Panc1 (cell line): Measurements from ENCODE around the gene DIDO1. TPM values are rescaled to one million over a fixed set of nuclear protein-coding genes. Genes with fewer than 3 reads are reported as not detected.

Experiments
- ATAC-seq: fragments of 200-7000 bp; cut with Tn5 transposase; 2 replicates; pipeline ENCODE4 v1.9.1; 2020; ENCODE audit warnings: mild to moderate bottlenecking, moderate library complexity
- BruUV-seq: library from RNA; stranded (reverse); fragments of 400-500 nt; replicated peaks from 2 replicates; lab custom pipeline; 2021; lab: Mats Ljungman, UMichigan
- CTCF ChIA-PET: fragments of 300-600 bp; sonication (Branson Sonifier 250); formaldehyde crosslinking; loops from one replicate; lab custom pipeline; 2022; ENCODE audit warnings: antibody characterized with exemption; lab: Charles Lee
- POLR2A ChIA-PET: fragments of 300-600 bp; sonication (Branson Sonifier 250); formaldehyde crosslinking; loops from one replicate; lab custom pipeline; 2022; ENCODE audit warnings: antibody characterized with exemption; lab: Charles Lee
- DNase-seq: peaks from one replicate; pipeline ENCODE4 v3.0.0-alpha.2; 2010; ENCODE audit warnings: low read depth, low spot score
- H3K27ac ChIP-seq: 2 replicates; pipeline ENCODE4 v1.5.1; 2011; ENCODE audit warnings: mild to moderate bottlenecking, low read length, inconsistent platforms
- H3K27me3 ChIP-seq: fragments of 200-500 bp; sonication (Bioruptor generic); 2 replicates; pipeline ENCODE4 v1.6.0; 2014; ENCODE audit warnings: low read length, inconsistent platforms; ENCODE audit not compliant: control insufficient read depth, insufficient read depth
- H3K36me3 ChIP-seq: fragments of 200-500 bp; sonication (Bioruptor generic); 2 replicates; pipeline ENCODE4 v1.5.1; 2014; ENCODE audit warnings: inconsistent platforms, mild to moderate bottlenecking, low read length, moderate library complexity; ENCODE audit not compliant: control insufficient read depth, insufficient read depth
- H3K4me1 ChIP-seq: 2 replicates; pipeline ENCODE4 v1.5.1; 2011; ENCODE audit warnings: inconsistent platforms, mild to moderate bottlenecking, low read length, moderate library complexity; ENCODE audit not compliant: control insufficient read depth, insufficient read depth
- H3K4me3 ChIP-seq, 2 experiments: 2 replicates each; pipeline ENCODE4 v1.5.1; 2011 to 2012; ENCODE audit warnings: low read depth in 2 of 2, low read length in 2 of 2, mild to moderate bottlenecking in 2 of 2, inconsistent platforms in 1 of 2, moderate library complexity in 1 of 2
- H3K9me3 ChIP-seq: fragments of 200-500 bp; sonication (Bioruptor generic); 2 replicates; pipeline ENCODE4 v1.5.1; 2014; ENCODE audit warnings: low read depth, mild to moderate bottlenecking, inconsistent platforms, low read length, moderate library complexity; ENCODE audit not compliant: control insufficient read depth, insufficient read depth
- POLR2AphosphoS5 ChIP-seq: IDR thresholded peaks from 2 replicates; pipeline ENCODE4 v1.6.1; 2012; ENCODE audit warnings: mild to moderate bottlenecking, low read depth, low read length, moderate library complexity
- SIN3A ChIP-seq: IDR thresholded peaks from 2 replicates; pipeline ENCODE4 v1.6.1; 2012; ENCODE audit warnings: low read depth, mild to moderate bottlenecking, low read length, moderate library complexity, borderline replicate concordance; ENCODE audit not compliant: insufficient read depth
- TCF7L2 ChIP-seq: IDR thresholded peaks from 2 replicates; pipeline ENCODE4 v1.6.1; 2011; ENCODE audit warnings: mild to moderate bottlenecking, low read depth, low read length, inconsistent platforms
- in situ Hi-C: cut with HindIII; loops from 2 replicates; pipeline ENCODE4 v1.10.0; 2016; ENCODE audit warnings: low sequenced_read_pairs, low pct_unique_long_range_greater_than_20kb
- intact Hi-C: fragments of 100-400 bp; cut with micrococcal nuclease; formaldehyde crosslinking; loops from one replicate; pipeline ENCODE4 v1.10.0; 2022; ENCODE audit not compliant: unreplicated experiment
- total RNA-seq: library from RNA; stranded (reverse); gene quantifications from one replicate; pipeline ENCODE4 v1.2.1, GENCODE V29; 2021; ENCODE audit not compliant: unreplicated experiment
- TF ChIP-seq, protein P1 (sequence below), 2 experiments: IDR thresholded peaks; 2 replicates each; pipeline ENCODE4 v1.6.1; 2011 to 2012; ENCODE audit warnings: low read depth in 2 of 2, control low read depth in 1 of 2, low read length in 1 of 2, mild to moderate bottlenecking in 1 of 2, moderate library complexity in 1 of 2; ENCODE audit not compliant: insufficient read depth in 1 of 2
- TF ChIP-seq, protein P2 (sequence below): fragments of 450-650 bp; IDR thresholded peaks from 2 replicates; pipeline ENCODE4 v1.5.1; 2017; ENCODE audit warnings: mild to moderate bottlenecking

DIDO1 gene
- total RNA-seq, 1 experiment from 2014 or later = 57.3 TPM

DNA sequence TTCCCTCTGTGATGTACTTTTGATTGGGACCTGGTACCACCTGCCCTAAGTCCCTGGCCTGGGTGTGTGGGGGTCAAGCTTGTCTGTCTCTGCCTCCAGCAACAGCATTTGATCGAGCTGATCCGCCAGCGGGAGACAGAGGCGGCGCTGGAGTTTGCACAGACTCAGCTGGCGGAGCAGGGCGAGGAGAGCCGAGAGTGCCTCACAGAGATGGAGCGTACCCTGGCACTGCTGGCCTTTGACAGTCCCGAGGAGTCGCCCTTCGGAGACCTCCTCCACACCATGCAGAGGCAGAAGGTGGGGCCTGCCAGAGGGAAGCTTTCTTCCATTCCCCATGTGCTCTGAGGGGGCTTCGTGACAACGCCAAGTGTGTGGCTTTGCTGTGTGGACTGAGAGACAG is 17.1 kb upstream of the DIDO1 start:
- POLR2A ChIA-PET = interaction anchor here (0.7 kb wide), 1 partner anchor 79 kb away, joined by 12 read pairs; no protein-coding TSS in a partner anchor
- intact Hi-C loops = no loop called here
- peaks cover 13% of the 10 kb centered on the region for H3K36me3 ChIP-seq

DNA sequence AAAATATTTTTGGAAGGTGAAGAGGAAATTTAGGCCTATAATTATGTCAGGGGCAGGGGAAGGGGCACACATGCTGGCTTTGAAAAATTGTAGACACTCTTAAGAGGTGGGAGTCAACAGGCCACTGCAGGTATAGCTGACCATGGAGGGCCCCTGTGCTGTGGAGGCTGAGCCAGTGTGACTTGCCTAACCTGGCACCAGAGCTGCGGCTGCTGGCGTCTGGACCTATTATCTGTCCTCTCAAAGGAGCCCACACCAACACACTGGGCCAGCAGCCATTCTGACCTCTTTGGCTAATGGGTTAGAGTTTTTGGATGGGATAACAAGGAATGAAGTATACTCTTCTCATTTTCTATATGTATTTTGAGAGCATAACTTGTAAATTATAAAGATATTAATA is 16.2 kb upstream of the DIDO1 start:
- Histone ChIP-seq H3K4me3 (no peak overlapping the region), H3K4me1 (peaks cover 11% of the 10 kb centered on the region), H3K27me3 (no peaks in the 10 kb centered on the region), H3K9me3 (no peaks in the 10 kb centered on the region), H3K36me3 (peaks cover 15% of the 10 kb centered on the region), H3K27ac (no peak overlapping the region)
- DNase-seq (no peak), ATAC-seq (no peak)
- in situ Hi-C loops = no loop called here
- BruUV-seq = no TSS peak
- TF ChIP-seq, protein P1, sequence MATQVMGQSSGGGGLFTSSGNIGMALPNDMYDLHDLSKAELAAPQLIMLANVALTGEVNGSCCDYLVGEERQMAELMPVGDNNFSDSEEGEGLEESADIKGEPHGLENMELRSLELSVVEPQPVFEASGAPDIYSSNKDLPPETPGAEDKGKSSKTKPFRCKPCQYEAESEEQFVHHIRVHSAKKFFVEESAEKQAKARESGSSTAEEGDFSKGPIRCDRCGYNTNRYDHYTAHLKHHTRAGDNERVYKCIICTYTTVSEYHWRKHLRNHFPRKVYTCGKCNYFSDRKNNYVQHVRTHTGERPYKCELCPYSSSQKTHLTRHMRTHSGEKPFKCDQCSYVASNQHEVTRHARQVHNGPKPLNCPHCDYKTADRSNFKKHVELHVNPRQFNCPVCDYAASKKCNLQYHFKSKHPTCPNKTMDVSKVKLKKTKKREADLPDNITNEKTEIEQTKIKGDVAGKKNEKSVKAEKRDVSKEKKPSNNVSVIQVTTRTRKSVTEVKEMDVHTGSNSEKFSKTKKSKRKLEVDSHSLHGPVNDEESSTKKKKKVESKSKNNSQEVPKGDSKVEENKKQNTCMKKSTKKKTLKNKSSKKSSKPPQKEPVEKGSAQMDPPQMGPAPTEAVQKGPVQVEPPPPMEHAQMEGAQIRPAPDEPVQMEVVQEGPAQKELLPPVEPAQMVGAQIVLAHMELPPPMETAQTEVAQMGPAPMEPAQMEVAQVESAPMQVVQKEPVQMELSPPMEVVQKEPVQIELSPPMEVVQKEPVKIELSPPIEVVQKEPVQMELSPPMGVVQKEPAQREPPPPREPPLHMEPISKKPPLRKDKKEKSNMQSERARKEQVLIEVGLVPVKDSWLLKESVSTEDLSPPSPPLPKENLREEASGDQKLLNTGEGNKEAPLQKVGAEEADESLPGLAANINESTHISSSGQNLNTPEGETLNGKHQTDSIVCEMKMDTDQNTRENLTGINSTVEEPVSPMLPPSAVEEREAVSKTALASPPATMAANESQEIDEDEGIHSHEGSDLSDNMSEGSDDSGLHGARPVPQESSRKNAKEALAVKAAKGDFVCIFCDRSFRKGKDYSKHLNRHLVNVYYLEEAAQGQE (IDR thresholded peaks at IDR 0.05; ENCODE audit: insufficient read depth in 1 of 2, low read depth in 2 of 2, low read length in 1 of 2) = no peak
- no peak for TF ChIP-seq TCF7L2
- no peak for TF ChIP-seq SIN3A
- TF ChIP-seq, protein P2, sequence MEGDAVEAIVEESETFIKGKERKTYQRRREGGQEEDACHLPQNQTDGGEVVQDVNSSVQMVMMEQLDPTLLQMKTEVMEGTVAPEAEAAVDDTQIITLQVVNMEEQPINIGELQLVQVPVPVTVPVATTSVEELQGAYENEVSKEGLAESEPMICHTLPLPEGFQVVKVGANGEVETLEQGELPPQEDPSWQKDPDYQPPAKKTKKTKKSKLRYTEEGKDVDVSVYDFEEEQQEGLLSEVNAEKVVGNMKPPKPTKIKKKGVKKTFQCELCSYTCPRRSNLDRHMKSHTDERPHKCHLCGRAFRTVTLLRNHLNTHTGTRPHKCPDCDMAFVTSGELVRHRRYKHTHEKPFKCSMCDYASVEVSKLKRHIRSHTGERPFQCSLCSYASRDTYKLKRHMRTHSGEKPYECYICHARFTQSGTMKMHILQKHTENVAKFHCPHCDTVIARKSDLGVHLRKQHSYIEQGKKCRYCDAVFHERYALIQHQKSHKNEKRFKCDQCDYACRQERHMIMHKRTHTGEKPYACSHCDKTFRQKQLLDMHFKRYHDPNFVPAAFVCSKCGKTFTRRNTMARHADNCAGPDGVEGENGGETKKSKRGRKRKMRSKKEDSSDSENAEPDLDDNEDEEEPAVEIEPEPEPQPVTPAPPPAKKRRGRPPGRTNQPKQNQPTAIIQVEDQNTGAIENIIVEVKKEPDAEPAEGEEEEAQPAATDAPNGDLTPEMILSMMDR = no peak
- no peak for TF ChIP-seq POLR2AphosphoS5
- intact Hi-C loops = no loop called here
- ChIA-PET CTCF (no interaction called here), POLR2A (no interaction called here)

More for the DNA sequence above, 17.1 kb upstream of the DIDO1 start:
- no peak for DNase-seq
- in situ Hi-C loops = no loop called here
- Histone ChIP-seq H3K4me3 (no peak overlapping the region), H3K27ac (no peak overlapping the region), H3K9me3 (no peaks in the 10 kb centered on the region), H3K27me3 (no peaks in the 10 kb centered on the region), H3K4me1 (peaks cover 11% of the 10 kb centered on the region)
- CTCF ChIA-PET = no interaction called here
- no TSS peak for BruUV-seq
- ATAC-seq = no peak
- TF ChIP-seq, protein P1 (IDR thresholded peaks at IDR 0.05; ENCODE audit: insufficient read depth in 1 of 2, low read depth in 2 of 2, low read length in 1 of 2) = no peak
- TF ChIP-seq, protein P2 = no peak
- TF ChIP-seq TCF7L2 (no peak), POLR2AphosphoS5 (no peak)
